K562 (cell line): ENCODE measurements around the gene TMEM179. TPM values are rescaled to one million over a fixed set of nuclear protein-coding genes. Genes with fewer than 3 reads are reported as not detected.

ENCODE experiments used
- ATAC-seq: fragments of 200-7000 bp; cut with Tn5 transposase; 3 replicates; pipeline ENCODE4 v1.9.1; 2020; ENCODE audit warnings: moderate library complexity
- BruUV-seq: library from RNA; stranded (reverse); fragments of 400-500 nt; replicated peaks from 2 replicates; lab custom pipeline; 2021; lab: Mats Ljungman, UMichigan
- CTCF ChIA-PET: fragments of 300-600 bp; formaldehyde crosslinking; extraction: SDS; loops from one replicate; lab custom pipeline; 2021; ENCODE audit warnings: low intra/inter-chr PET ratio; lab: Yijun Ruan, JAX
- POLR2A ChIA-PET: fragments of 300-600, 350-650 bp; sonication (Branson Sonifier 250); formaldehyde crosslinking; extraction: SDS; loops from one replicate; lab custom pipeline; 2021; ENCODE audit warnings: antibody characterized with exemption, inconsistent platforms; lab: Yijun Ruan, JAX
- DNase-seq, 4 experiments: peaks; one replicate each; pipeline versions ENCODE4 v3.0.0 to v3.0.0-alpha.2; 2011 to 2018; ENCODE audit warnings: low spot score in 3 of 4, mixed read lengths in 3 of 4; ENCODE audit errors: extremely low read depth in 1 of 4
- FAIRE-seq: peaks from 2 replicates; lab custom pipeline; 2011; peaks lifted over from hg19 to GRCh38; lab: Jason Lieb, UNC
- H2AFZ ChIP-seq: 2 replicates; pipeline ENCODE4 v1.6.0; 2011; ENCODE audit warnings: low read depth, low read length, control low read depth, inconsistent platforms
- H3K27ac ChIP-seq: fragments of 200-600 bp; 3 replicates; pipeline ENCODE4 v1.8.0; 2011; ENCODE audit warnings: low read depth, mild to moderate bottlenecking, control low read depth, inconsistent platforms, low read length, moderate library complexity, mixed read lengths; ENCODE audit errors: extremely low read depth
- H3K27me3 ChIP-seq, 2 experiments: fragments of 300-600 bp in 1 of 2; 2 replicates in 1 of 2; 3 replicates in 1 of 2; pipeline versions ENCODE4 v1.6.0 to v1.8.0; 2011; ENCODE audit warnings: inconsistent platforms in 2 of 2, low read length in 2 of 2, mild to moderate bottlenecking in 1 of 2, mixed read lengths in 1 of 2, moderate library complexity in 1 of 2; ENCODE audit not compliant: control insufficient read depth in 2 of 2, insufficient read depth in 2 of 2
- H3K36me3 ChIP-seq: fragments of 300-600 bp; 3 replicates; pipeline ENCODE4 v1.8.0; 2011; ENCODE audit warnings: mild to moderate bottlenecking, low read length, inconsistent platforms; ENCODE audit not compliant: control insufficient read depth, insufficient read depth
- H3K4me1 ChIP-seq, 2 experiments: fragments of 200-600 bp in 1 of 2; replicated peaks in 1 of 2; 2 replicates in 1 of 2; 3 replicates in 1 of 2; pipeline versions ENCODE4 v1.5.1 to v1.8.0; 2011; ENCODE audit warnings: inconsistent platforms in 2 of 2, low read length in 2 of 2, mild to moderate bottlenecking in 1 of 2, mixed read lengths in 1 of 2, moderate library complexity in 1 of 2; ENCODE audit not compliant: control insufficient read depth in 2 of 2, insufficient read depth in 2 of 2
- H3K4me2 ChIP-seq: 2 replicates; pipeline ENCODE4 v1.6.1; 2011; ENCODE audit warnings: low read length, control low read depth, inconsistent platforms, mixed read lengths; ENCODE audit not compliant: insufficient read depth
- H3K4me3 ChIP-seq: fragments of 200-600 bp; sonication (generic), shearing (Covaris generic); 2 replicates; pipeline ENCODE4 v1.5.1; 2016; ENCODE audit warnings: control low read depth, inconsistent platforms
- H3K79me2 ChIP-seq: fragments of 200-600 bp; 3 replicates; pipeline ENCODE4 v1.8.0; 2011; ENCODE audit warnings: low read length, inconsistent platforms; ENCODE audit not compliant: control insufficient read depth, insufficient read depth
- H3K9ac ChIP-seq, 2 experiments: 2 replicates each; pipeline versions ENCODE4 v1.6.0 to v1.6.1; 2011; ENCODE audit warnings: low read depth in 2 of 2, low read length in 2 of 2, control low read depth in 1 of 2, inconsistent platforms in 1 of 2, mild to moderate bottlenecking in 1 of 2, mixed read lengths in 1 of 2; ENCODE audit not compliant: insufficient read depth in 1 of 2
- H3K9me1 ChIP-seq: one replicate; pipeline ENCODE4 v1.6.0; 2011; ENCODE audit warnings: inconsistent platforms, mild to moderate bottlenecking, low read length, moderate library complexity; ENCODE audit not compliant: control insufficient read depth, insufficient read depth
- H3K9me3 ChIP-seq: replicated peaks from 2 replicates; pipeline ENCODE4 v1.5.1; 2011; ENCODE audit warnings: low read depth, low read length, inconsistent platforms; ENCODE audit not compliant: control insufficient read depth, insufficient read depth
- H4K20me1 ChIP-seq: replicated peaks from 2 replicates; pipeline ENCODE4 v1.6.1; 2011; ENCODE audit warnings: low read length, inconsistent platforms, mixed read lengths; ENCODE audit not compliant: control insufficient read depth, insufficient read depth
- CHD2 ChIP-seq: IDR thresholded peaks from 2 replicates; pipeline ENCODE4 v1.6.1; 2011; ENCODE audit warnings: low read depth, low read length
- MCM7 ChIP-seq, 2 experiments: fragments of 450-650 bp; IDR thresholded peaks; 2 replicates each; pipeline ENCODE4 v1.6.1; 2016 to 2018
- WGBS: fragments of 100-300 bp; shearing (Covaris generic); methylation state at CpG from one replicate; pipeline ENCODE4 v1.1.6; 2016; ENCODE audit warnings: low coverage, mixed read lengths; ENCODE audit not compliant: insufficient coverage; ENCODE audit errors: missing lambda C conversion rate; 5-methylcytosine and 5-hydroxymethylcytosine counted together
- in situ Hi-C: fragments of 300-500 bp; cut with MboI; formaldehyde crosslinking; loops from 4 replicates; pipeline ENCODE4 v1.15.0; 2018; ENCODE audit warnings: inconsistent platforms, mixed read lengths
- intact Hi-C: fragments of 100-400 bp; cut with micrococcal nuclease; formaldehyde crosslinking; loops from 2 replicates; pipeline ENCODE4 v1.14.2; 2022
- polyA plus RNA-seq, 8 experiments: library from polyadenylated mRNA; depleted of rRNA in 4 of 8; stranded (reverse) in 5 of 8; unstranded in 3 of 8; fragments of >200 nt; fragmentation: Nextera tagmentation in 2 of 8; fragmentation: Illumina TruSeq in 1 of 8; extraction: Ambion mirVana in 2 of 8; extraction: Trizol in 1 of 8; gene quantifications; 2 replicates each; pipeline versions ENCODE4 v1.2.1 to v1.2.3, GENCODE V29; 2011 to 2014; ENCODE audit warnings: inconsistent platforms in 1 of 8, missing spikeins in 1 of 8
- total RNA-seq, 7 experiments: library from RNA; depleted of rRNA in 6 of 7; stranded (reverse); fragments of >200 nt in 6 of 7; fragmentation: Illumina TruSeq in 2 of 7; extraction: Trizol in 2 of 7; gene quantifications; 2 replicates each; pipeline versions ENCODE4 v1.2.1 to v1.2.3, GENCODE V29; 2011 to 2021; ENCODE audit warnings: low replicate concordance in 1 of 7
- TF ChIP-seq, protein P1 (sequence below): fragments of 450-650 bp; IDR thresholded peaks from 2 replicates; pipeline ENCODE4 v1.6.1; 2018; ENCODE audit warnings: mild to moderate bottlenecking, low read depth; ENCODE audit not compliant: partially characterized antibody
- TF ChIP-seq, protein P2 (sequence below), 2 experiments: fragments of 450-650 bp in 1 of 2; sonication (generic) in 1 of 2; formaldehyde crosslinking in 1 of 2; IDR thresholded peaks; 2 replicates each; pipeline versions ENCODE4 v1.7.1 to v1.9.0; 2016 to 2022; ENCODE audit warnings: inconsistent platforms in 1 of 2, mild to moderate bottlenecking in 1 of 2, missing genetic modification reagents in 1 of 2

TMEM179 gene
- total and polyA plus RNA-seq, 9 of the 15 experiments (the other 6 are each of a cell fraction or from before 2014, with no cell fraction given), result not detected

DNA sequence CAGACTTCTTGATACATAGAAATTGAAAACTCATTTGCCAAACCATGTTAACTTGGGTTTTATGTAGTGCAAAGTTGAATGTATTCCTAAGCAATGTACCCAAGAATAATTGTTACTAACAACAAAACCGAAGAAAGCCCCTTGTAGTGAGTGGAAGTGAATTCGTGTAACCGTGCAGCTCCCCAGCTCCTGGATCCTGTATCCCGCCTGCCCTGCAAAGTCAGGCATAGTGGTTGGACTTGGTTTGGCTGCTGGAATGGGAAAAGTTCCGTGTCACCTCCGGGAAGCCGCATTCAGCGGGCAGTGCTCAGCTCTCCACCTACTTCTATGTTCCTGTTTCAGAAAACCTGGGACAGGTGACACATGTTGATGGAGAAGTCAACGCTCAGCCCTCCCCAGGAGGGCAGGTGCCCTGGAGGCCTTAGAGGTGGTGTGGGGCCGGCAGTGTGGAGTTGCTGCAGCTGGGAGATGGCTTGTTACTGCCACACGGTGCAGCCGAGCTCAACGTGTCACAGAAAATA is 54.2 kb downstream of the TMEM179 start:
- Histone ChIP-seq H3K4me1 (no peaks in the 10 kb centered on the region), H3K4me2 (no peak overlapping the region)
- CTCF ChIA-PET, result no interaction called here
- in situ Hi-C loops, result no loop called here
- TF ChIP-seq CHD2, result no peak
- TF ChIP-seq MCM7 (IDR thresholded peaks at IDR 0.05), result no peak
- TF ChIP-seq, protein P1, sequence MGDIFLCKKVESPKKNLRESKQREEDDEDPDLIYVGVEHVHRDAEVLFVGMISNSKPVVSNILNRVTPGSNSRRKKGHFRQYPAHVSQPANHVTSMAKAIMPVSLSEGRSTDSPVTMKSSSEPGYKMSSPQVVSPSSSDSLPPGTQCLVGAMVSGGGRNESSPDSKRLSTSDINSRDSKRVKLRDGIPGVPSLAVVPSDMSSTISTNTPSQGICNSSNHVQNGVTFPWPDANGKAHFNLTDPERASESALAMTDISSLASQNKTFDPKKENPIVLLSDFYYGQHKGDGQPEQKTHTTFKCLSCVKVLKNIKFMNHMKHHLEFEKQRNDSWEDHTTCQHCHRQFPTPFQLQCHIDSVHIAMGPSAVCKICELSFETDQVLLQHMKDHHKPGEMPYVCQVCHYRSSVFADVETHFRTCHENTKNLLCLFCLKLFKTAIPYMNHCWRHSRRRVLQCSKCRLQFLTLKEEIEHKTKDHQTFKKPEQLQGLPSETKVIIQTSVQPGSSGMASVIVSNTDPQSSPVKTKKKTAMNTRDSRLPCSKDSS, result no peak
- TF ChIP-seq, protein P2, sequence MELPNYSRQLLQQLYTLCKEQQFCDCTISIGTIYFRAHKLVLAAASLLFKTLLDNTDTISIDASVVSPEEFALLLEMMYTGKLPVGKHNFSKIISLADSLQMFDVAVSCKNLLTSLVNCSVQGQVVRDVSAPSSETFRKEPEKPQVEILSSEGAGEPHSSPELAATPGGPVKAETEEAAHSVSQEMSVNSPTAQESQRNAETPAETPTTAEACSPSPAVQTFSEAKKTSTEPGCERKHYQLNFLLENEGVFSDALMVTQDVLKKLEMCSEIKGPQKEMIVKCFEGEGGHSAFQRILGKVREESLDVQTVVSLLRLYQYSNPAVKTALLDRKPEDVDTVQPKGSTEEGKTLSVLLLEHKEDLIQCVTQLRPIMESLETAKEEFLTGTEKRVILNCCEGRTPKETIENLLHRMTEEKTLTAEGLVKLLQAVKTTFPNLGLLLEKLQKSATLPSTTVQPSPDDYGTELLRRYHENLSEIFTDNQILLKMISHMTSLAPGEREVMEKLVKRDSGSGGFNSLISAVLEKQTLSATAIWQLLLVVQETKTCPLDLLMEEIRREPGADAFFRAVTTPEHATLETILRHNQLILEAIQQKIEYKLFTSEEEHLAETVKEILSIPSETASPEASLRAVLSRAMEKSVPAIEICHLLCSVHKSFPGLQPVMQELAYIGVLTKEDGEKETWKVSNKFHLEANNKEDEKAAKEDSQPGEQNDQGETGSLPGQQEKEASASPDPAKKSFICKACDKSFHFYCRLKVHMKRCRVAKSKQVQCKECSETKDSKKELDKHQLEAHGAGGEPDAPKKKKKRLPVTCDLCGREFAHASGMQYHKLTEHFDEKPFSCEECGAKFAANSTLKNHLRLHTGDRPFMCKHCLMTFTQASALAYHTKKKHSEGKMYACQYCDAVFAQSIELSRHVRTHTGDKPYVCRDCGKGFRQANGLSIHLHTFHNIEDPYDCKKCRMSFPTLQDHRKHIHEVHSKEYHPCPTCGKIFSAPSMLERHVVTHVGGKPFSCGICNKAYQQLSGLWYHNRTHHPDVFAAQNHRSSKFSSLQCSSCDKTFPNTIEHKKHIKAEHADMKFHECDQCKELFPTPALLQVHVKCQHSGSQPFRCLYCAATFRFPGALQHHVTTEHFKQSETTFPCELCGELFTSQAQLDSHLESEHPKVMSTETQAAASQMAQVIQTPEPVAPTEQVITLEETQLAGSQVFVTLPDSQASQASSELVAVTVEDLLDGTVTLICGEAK (IDR thresholded peaks at IDR 0.05), result no peak
- TF ChIP-seq, protein P2 (CRISPR knock-in tag; IDR thresholded peaks at IDR 0.05), result no peak
- TF ChIP-seq, all 486 proteins: peak for 0
- POLR2A ChIA-PET, result no interaction called here
- H2AFZ ChIP-seq, result no peak overlapping the region
- H3K9me3 ChIP-seq, result no peaks in the 10 kb centered on the region
- H3K27me3 ChIP-seq, result peaks cover 0 to 32% of the 10 kb centered on the region in 2 experiments; a peak in 2 of 5 replicates
- no peak overlapping the region for H3K4me3 ChIP-seq
- WGBS, result 2% methylated on average over 11 of the region's 13 CpGs
- no peaks in the 10 kb centered on the region for H3K79me2 ChIP-seq
- FAIRE-seq, result no peak
- intact Hi-C loops, result no loop called here
- H3K9ac ChIP-seq, result no peak overlapping the region
- H3K9me1 ChIP-seq, result no peaks in the 10 kb centered on the region
- no peak overlapping the region for H3K27ac ChIP-seq
- no peak for ATAC-seq
- DNase-seq, result no peak
- no peaks in the 10 kb centered on the region for H3K36me3 ChIP-seq
- BruUV-seq, result no TSS peak
- H4K20me1 ChIP-seq, result no peaks in the 10 kb centered on the region; the same call in none of the 2 replicates
